Activated effector memory CD4-positive, alpha-beta T cell treated with anti-CD3 and anti-CD28 coated beads, Interleukin-2, amount 50 U/mL, for 16 hours (primary cell): Measurements from ENCODE around the gene LGALS16.
"Not testable (repeated sequence)": the region's sequence is repeated elsewhere in the genome, so short reads cannot be mapped to it uniquely, and the experiment has no call there.

Experiments
- DNase-seq: peaks from one replicate; pipeline ENCODE4 v3.0.0-alpha.2; 2020

Gene LGALS16

GRCh38 chr19:39679056-39679790 lies 23.5 kb downstream of the LGALS16 start:
- DNase-seq, result peak; percentile 83

DNA sequence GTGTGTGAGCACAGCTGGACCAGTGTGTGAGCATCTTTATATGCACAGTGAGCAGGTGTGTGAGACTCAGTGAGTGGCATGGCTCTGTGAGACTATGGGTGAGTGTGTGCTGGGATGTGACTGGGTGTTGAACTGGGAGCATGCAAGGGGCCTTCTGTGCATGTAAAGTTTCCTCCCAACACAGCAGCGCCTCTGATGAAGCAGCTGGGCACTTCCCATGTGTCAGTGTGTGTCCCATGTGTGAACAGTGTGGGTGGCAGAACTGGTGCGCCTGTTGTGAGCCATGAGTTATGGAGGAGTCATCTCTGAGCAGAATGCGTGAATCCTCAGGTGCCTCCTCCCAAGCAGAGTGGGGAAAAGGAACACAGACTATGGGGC lies 24.1 kb downstream of the LGALS16 start:
- DNase-seq, result peak; percentile 76

DNA sequence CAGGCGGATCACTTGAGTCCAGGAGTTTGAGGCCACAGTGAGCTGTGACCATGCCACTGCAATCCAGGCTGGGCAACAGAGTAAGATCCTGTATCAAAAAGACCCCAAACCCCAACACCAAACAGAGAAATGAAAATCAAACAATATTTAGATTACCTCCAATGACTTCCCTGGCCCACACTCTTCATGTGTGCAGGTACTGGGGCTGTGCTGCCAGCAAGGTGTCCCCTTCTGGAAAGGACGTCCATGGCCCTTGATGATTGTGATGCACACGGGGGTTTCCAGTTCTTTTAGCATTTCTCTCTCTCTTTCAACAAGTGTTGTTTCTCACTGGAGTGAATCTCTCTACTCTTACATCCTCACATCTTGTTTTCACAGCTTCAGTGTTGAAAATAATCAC lies 24.9 kb downstream of the LGALS16 start:
- no peak for DNase-seq

DNA sequence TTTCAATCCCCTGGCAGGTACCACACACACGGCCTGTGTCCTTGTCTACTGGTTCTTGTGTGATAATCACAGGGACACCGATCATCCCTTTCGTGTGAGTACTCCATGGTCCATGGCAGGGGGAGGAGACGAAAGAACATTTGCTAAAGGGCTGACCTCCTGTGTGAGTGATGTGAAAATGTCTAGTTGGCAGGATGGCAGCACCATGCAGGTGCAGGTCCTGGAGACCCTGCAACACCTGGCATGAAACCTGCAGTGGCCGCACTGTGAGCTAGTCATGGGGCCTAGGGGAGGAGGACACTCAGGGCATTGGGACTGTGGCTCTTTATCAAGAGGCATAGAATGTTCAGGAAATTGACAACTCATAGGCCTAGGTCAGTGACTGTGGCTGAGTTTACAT lies 25.7 kb downstream of the LGALS16 start:
- no peak for DNase-seq

DNA sequence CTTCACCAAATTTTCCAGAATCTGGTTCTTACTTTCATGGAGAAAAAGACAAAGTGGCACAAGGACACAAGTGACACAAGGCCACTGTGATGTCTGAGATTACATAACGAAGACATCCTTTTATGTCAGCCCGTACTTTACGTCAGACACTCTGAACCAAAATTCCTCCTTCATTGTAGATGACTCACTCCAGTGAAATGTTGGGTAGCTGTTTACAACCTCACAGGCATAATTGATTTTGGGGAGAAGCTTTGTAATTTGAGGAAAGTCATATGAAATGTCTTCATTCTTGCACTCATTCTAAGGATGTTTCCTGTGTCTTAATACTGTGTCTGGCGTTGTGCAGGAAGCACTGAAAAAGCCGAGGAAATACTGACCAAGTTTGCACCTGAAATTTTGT lies 28.6 kb downstream of the LGALS16 start:
- no peak for DNase-seq

GRCh38 chr19:39686739-39687138 lies 31.0 kb downstream of the LGALS16 start:
- no peak for DNase-seq

DNA sequence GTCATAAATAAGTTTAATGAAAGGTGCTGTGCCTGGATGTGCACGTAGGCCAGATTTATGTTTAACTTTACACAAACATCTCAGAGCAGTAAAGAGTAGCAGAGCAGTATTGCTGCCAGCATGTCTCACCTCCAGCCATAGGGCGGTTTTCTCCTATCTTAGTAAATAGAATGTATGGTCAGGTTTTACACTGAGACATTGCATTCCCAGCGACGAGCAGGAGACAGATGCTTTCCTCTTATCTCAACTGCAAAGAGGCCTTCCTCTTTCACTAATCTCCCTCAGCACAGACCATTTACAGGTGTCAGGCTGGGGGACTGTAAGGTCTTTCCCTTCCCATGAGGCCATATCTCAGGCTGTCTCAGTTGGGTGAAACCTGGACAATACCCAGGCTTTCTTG lies 32.9 kb downstream of the LGALS16 start:
- not testable (repeated sequence) for DNase-seq

DNA sequence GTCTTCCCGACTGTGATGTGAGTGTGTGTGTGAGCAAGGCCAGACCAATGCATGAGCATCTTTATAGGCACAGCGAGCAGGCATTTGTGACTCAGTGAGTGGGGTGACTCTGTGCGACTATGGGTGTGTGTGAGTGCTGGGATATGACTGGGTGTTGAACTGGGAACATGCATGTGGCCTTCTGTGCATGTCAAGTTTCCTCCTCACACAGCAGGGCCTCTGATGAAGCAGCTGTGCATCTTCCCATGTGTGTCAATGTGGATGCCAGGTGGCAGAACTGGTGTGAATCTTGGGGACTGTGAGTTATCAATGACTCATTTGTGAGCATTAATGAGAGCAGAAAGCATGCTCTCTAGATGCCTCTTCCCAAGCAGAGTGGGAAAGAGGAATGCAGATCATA lies 36.5 kb downstream of the LGALS16 start:
- DNase-seq, result no peak

GRCh38 chr19:39692822-39693221 lies 37.1 kb downstream of the LGALS16 start:
- no peak for DNase-seq

DNA sequence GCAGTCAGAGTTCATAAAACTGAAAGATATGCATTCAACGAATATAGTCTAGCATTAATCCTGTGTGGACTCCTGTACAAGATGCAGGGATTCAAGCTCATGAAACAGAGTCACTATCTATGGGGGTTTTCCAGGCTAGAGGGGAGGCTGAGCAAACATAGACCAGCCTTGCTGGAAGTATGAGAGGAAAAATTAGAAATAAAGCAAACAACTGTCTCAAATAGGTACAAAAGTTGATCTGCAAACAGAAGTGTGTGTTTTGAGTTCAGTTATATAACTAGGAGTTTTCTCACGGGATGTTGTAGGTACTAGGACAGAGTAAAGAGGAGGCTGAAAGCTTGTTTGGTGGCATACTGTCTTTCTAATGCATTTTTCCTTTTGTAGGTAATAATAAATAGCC lies 40.0 kb downstream of the LGALS16 start:
- no peak for DNase-seq

GRCh38 chr19:39696387-39696786 lies 40.7 kb downstream of the LGALS16 start:
- DNase-seq, result no peak

- no peak for DNase-seq
These were observed 42.8 kb downstream of the LGALS16 start for GRCh38 chr19:39698535-39698934.

DNA sequence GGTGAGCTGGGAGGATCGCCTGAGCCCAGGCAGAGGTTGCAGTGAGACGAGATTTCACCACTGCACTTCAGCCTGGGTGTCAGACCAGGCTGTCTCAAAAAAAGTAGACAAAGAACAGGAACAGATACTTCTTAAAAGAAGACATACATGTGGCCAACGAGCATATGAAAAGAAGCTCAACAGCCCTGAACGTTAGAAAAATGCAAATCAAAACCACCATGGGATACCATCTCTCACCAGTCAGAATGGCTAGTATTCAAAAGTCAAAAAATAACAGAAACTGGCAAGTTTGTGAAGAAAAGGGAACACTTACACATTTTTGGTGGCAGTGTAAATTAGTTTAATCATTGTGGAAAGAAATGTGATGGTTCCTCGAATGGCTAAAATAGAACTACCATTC lies 45.6 kb downstream of the LGALS16 start:
- DNase-seq, result no peak

DNA sequence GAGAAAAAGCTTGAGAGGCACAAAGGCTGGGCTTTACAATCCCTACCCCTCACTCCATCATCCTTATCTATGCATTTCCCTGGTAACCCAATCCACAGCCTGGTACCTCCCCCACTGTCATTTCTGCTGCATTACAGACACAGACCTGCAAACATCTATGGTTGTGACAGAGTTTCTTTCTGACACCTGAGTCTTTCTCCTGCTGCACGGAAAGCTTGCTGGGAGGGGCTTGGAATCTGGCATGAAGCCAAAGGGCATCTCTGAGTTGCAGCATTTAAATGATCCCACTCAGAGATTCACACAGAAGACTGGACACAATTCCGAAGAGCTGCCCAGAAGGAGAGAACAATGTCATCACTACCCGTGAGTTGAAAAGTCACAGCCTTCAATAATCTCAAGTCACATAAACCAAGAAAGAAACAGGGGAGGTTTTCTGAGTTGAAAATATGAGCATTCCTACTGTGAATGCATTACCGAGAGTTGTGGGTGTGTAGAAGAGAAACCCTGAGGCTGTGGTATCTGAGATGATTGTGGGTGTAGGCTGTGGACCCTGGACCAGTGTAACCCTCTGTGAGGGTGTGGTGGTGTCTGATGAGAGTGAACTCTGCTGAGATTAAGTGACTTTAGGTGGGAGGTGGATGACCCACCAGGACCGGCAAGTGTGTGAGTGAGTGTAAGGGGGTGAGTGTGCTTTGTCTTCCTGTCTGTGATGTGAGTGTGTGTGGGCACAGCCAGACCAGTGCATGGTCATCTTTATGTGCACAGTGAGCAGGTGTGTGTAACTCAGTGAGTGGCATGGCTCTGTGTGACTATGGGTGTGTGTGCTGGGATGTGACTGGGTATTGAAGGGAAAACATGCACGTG lies 48.7 kb downstream of the LGALS16 start, which contains the start of gene LGALS14:
Gene LGALS14 (plus strand): TSS at position 301 of the 864 bp plus-strand sequence. CDS start 48 bp downstream, at position 349.
- DNase-seq, result no peak

GRCh38 chr19:39705578-39706188 lies 50.0 kb downstream of the LGALS16 start:
- no peak for DNase-seq

DNA sequence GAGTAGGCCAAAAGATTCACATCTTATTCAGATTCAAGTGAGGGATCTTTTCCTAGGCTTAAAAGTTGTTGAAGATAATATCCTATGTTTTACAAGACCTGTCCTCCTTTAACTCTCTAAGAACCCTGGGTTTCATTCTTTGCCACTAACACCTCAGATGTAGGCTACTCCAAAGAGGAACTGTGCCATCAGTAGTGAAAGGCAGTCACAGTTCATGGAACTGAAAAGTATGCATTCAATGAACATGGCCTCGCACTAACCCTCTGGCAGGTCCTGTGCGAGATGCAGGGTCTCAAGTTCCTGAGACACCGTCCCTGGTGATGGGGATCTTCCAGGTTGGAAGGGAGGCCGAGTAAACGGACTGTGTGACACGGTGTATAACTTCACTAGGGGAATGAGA lies 52.9 kb downstream of the LGALS16 start:
- DNase-seq, result no peak

GRCh38 chr19:39709026-39709872 lies 53.5 kb downstream of the LGALS16 start:
- DNase-seq, result no peak
